Posterior cingulate gyrus (tissue), 11 donors: ENCODE data around the gene DGKZ.
"Not testable (repeated sequence)": the region's sequence is repeated elsewhere in the genome, so short reads cannot be mapped to it uniquely, and the experiment has no call there.

Experiments used
- DNase-seq, 10 donors: peaks; one replicate each; pipeline versions ENCODE4 v3.0.0 to v3.0.0-alpha.2; 2020 to 2021; ENCODE audit warnings: mixed read lengths in 3 of 10
- intact Hi-C: fragments of 100-400 bp; cut with DNase I; formaldehyde crosslinking; loops from one replicate; pipeline ENCODE4 v1.15.1; 2023

DGKZ gene

GRCh38 chr11:46378811-46379481 lies 31.7 kb downstream of the DGKZ start:
- peak in 2 of 10 donors; percentile 70 to 73 for DNase-seq
- intact Hi-C loops, result no loop called here

- peak in 2 of 10 donors; percentile 82 to 85 for DNase-seq
- intact Hi-C loops, result not testable (repeated sequence)
These were observed 32.4 kb downstream of the DGKZ start for GRCh38 chr11:46379482-46380293.

- intact Hi-C loops, result no loop called here
These were observed 33.2 kb downstream of the DGKZ start for GRCh38 chr11:46380340-46381047.

GRCh38 chr11:46381048-46381818 lies 34.0 kb downstream of the DGKZ start, which contains the start of gene MDK:
Gene MDK, plus strand, starts transcription at chr11:46381669. Its CDS starts 389 bp downstream, at chr11:46382058.
- peak in 2 of 10 donors; percentile 73 to 81 for DNase-seq
- intact Hi-C loops, result no loop called here

More at GRCh38 chr11:46380340-46381047, 33.2 kb downstream of the DGKZ start:
- peak in 3 of 10 donors; percentile 26 to 86 (median 75) for DNase-seq

GRCh38 chr11:46381819-46382645 lies 34.8 kb downstream of the DGKZ start:
- DNase-seq, result peak in 1 of 10 donors; percentile 66
- intact Hi-C loops, result no loop called here

- peak in 6 of 10 donors; percentile 38 to 91 (median 58) for DNase-seq
- intact Hi-C loops, result no loop called here
These were observed 35.6 kb downstream of the DGKZ start for GRCh38 chr11:46382646-46383403.

GRCh38 chr11:46383404-46383758 lies 36.1 kb downstream of the DGKZ start:
- DNase-seq, result no peak
- intact Hi-C loops, result no loop called here

GRCh38 chr11:46383974-46384701 lies 36.9 kb downstream of the DGKZ start:
- peak in 1 of 10 donors; percentile 53 for DNase-seq
- intact Hi-C loops, result no loop called here

GRCh38 chr11:46385169-46386004 lies 38.1 kb downstream of the DGKZ start:
- intact Hi-C loops, result no loop called here
- peak in 1 of 10 donors; percentile 64 for DNase-seq

GRCh38 chr11:46386005-46386578 lies 38.8 kb downstream of the DGKZ start:
- intact Hi-C loops, result no loop called here
- peak in 1 of 10 donors; percentile 53 for DNase-seq

GRCh38 chr11:46386674-46387073 lies 39.4 kb downstream of the DGKZ start:
- DNase-seq, result no peak
- intact Hi-C loops, result no loop called here

GRCh38 chr11:46387456-46387855 lies 40.2 kb downstream of the DGKZ start:
- intact Hi-C loops, result no loop called here
- DNase-seq, result no peak

- DNase-seq, result peak in 8 of 10 donors; percentile 61 to 95 (median 72)
- intact Hi-C loops, result loop anchor here (2.0 kb wide), 1 partner anchor 151 kb away; no protein-coding TSS in a partner anchor
These were observed 40.8 kb downstream of the DGKZ start for GRCh38 chr11:46387919-46388618.

GRCh38 chr11:46388619-46389449 lies 41.6 kb downstream of the DGKZ start:
- DNase-seq, result no peak
- intact Hi-C loops, result loop anchor here (2.0 kb wide), 1 partner anchor 150 kb away; no protein-coding TSS in a partner anchor
